ENCODE measurements around the gene C6orf136.

C6orf136 gene

GRCh38 chr6:30646450-30647241 is at the start of gene C6orf136:
Gene C6orf136, plus strand, starts transcription at chr6:30647133. Its CDS starts 99 bp downstream, at chr6:30647232.
- peak; percentile 95 for DNase-seq

- peak; percentile 79 for DNase-seq
Observed at GRCh38 chr6:30597315-30598144, 49.4 kb upstream of the C6orf136 start.

- DNase-seq, result no peak
Observed at GRCh38 chr6:30598912-30599624, 47.9 kb upstream of the C6orf136 start.

- DNase-seq, result no peak
Observed at GRCh38 chr6:30599625-30600324, 47.2 kb upstream of the C6orf136 start.

GRCh38 chr6:30600451-30600961 is 46.4 kb upstream of the C6orf136 start:
- no peak for DNase-seq

GRCh38 chr6:30601436-30601814 is 45.5 kb upstream of the C6orf136 start:
- DNase-seq, result no peak

GRCh38 chr6:30601815-30602641 is 44.9 kb upstream of the C6orf136 start:
- DNase-seq, result no peak

GRCh38 chr6:30603961-30604360 is 43.0 kb upstream of the C6orf136 start:
- no peak for DNase-seq

GRCh38 chr6:30610065-30610464 is 36.9 kb upstream of the C6orf136 start:
- DNase-seq, result no peak

- DNase-seq, result no peak
Observed at GRCh38 chr6:30611150-30611855, 35.6 kb upstream of the C6orf136 start.

GRCh38 chr6:30611856-30612194 is 35.1 kb upstream of the C6orf136 start:
- no peak for DNase-seq

GRCh38 chr6:30612213-30612612 is 34.7 kb upstream of the C6orf136 start:
- no peak for DNase-seq

- DNase-seq, result no peak
Observed at GRCh38 chr6:30612687-30613248, 34.2 kb upstream of the C6orf136 start.

- DNase-seq, result peak; percentile 20
Observed at GRCh38 chr6:30613251-30614043, 33.5 kb upstream of the C6orf136 start.

GRCh38 chr6:30614044-30614842 is 32.7 kb upstream of the C6orf136 start:
- DNase-seq, result no peak

GRCh38 chr6:30614843-30615218 is 32.1 kb upstream of the C6orf136 start:
- DNase-seq, result peak; percentile 96

GRCh38 chr6:30615219-30615957 is 31.5 kb upstream of the C6orf136 start:
- DNase-seq, result peak; percentile 46
